C4-2B (cell line): ENCODE data around the gene FAM234B.

Experiments used
- ZFX ChIP-seq: fragments of 450-650 bp; IDR thresholded peaks from 2 replicates; pipeline ENCODE4 v1.6.1; 2017
- TF ChIP-seq, protein P1 (sequence below): fragments of 450-650 bp; conservative IDR thresholded peaks from 2 replicates; pipeline ENCODE4 v1.5.1; 2017; ENCODE audit warnings: mild to moderate bottlenecking

DNA sequence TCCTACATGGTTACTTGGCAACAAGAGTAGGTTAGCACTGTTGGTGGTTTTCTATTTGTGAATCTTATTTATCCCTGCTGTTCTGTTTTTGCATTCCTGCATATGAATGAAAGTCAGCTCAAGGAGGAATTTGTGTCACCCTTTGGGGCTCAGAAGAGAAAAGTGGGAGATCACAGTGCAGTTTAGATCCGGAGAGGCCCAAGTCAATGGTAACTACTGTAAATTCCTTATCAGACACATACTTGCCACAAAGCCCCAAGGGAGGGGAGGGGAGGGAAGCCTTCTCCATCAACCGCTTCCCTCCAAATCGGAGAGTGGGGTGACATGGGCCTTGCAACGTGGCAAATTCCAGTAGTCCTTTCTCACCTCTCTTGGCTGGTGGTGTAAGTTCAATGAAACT lies 44.3 kb downstream of the FAM234B start:
- TF ChIP-seq, protein P1, sequence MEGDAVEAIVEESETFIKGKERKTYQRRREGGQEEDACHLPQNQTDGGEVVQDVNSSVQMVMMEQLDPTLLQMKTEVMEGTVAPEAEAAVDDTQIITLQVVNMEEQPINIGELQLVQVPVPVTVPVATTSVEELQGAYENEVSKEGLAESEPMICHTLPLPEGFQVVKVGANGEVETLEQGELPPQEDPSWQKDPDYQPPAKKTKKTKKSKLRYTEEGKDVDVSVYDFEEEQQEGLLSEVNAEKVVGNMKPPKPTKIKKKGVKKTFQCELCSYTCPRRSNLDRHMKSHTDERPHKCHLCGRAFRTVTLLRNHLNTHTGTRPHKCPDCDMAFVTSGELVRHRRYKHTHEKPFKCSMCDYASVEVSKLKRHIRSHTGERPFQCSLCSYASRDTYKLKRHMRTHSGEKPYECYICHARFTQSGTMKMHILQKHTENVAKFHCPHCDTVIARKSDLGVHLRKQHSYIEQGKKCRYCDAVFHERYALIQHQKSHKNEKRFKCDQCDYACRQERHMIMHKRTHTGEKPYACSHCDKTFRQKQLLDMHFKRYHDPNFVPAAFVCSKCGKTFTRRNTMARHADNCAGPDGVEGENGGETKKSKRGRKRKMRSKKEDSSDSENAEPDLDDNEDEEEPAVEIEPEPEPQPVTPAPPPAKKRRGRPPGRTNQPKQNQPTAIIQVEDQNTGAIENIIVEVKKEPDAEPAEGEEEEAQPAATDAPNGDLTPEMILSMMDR, result no peak
- TF ChIP-seq ZFX, result no peak
